Testis (tissue), 2 donors: ENCODE data around the gene OTOR.

ENCODE experiments used
- CTCF ChIP-seq, 3 experiments: fragments of 450-650 bp in 2 of 3; fragments of 200-600 bp in 1 of 3; sonication (generic) in 1 of 3; IDR thresholded peaks; one replicate each; pipeline ENCODE4 v1.5.1; 2016 to 2019; ENCODE audit warnings: antibody characterized with exemption in 3 of 3, mild to moderate bottlenecking in 2 of 3, moderate library complexity in 1 of 3
- POLR2A ChIP-seq: fragments of 450-650 bp; IDR thresholded peaks from one replicate; pipeline ENCODE4 v1.6.1; 2017; ENCODE audit warnings: antibody characterized with exemption, mild to moderate bottlenecking, moderate library complexity

- TF ChIP-seq CTCF (IDR thresholded peaks at IDR 0.05) (no peak), POLR2A (no peak)
Measured at GRCh38 chr20:16744178-16744807, 3.9 kb upstream of the OTOR start.
